Neuronal stem cell (in vitro differentiated cells): ENCODE data around the gene CCDC154.

Experiments used
- DNase-seq: peaks from one replicate; pipeline ENCODE4 v3.0.0-alpha.2; 2013; ENCODE audit warnings: low spot score
- H2AFZ ChIP-seq: one replicate; pipeline ENCODE4 v1.6.1; 2013; ENCODE audit warnings: mild to moderate bottlenecking, low read length, inconsistent platforms
- H2AK5ac ChIP-seq: 2 replicates; pipeline ENCODE4 v1.6.1; 2013; ENCODE audit warnings: low read depth, mild to moderate bottlenecking, inconsistent platforms, low read length, moderate library complexity, mixed read lengths
- H2BK120ac ChIP-seq: 2 replicates; pipeline ENCODE4 v1.6.1; 2013; ENCODE audit warnings: low read depth, mild to moderate bottlenecking, inconsistent platforms, low read length, moderate library complexity, mixed read lengths
- H2BK12ac ChIP-seq: one replicate; pipeline ENCODE4 v1.6.1; 2013; ENCODE audit warnings: low read length, inconsistent platforms
- H2BK15ac ChIP-seq: 2 replicates; pipeline ENCODE4 v1.6.1; 2013; ENCODE audit warnings: mild to moderate bottlenecking, low read length, inconsistent platforms, mixed read lengths
- H2BK5ac ChIP-seq: one replicate; pipeline ENCODE4 v1.6.1; 2013; ENCODE audit warnings: inconsistent platforms, mild to moderate bottlenecking, low read length, moderate library complexity
- H3K14ac ChIP-seq: one replicate; pipeline ENCODE4 v1.6.1; 2013; ENCODE audit warnings: low read length, inconsistent platforms
- H3K18ac ChIP-seq: 2 replicates; pipeline ENCODE4 v1.6.1; 2013; ENCODE audit warnings: low read length, inconsistent platforms
- H3K23ac ChIP-seq: 2 replicates; pipeline ENCODE4 v1.6.1; 2013; ENCODE audit warnings: low read depth, mild to moderate bottlenecking, mixed read lengths, low read length, inconsistent platforms; ENCODE audit not compliant: poor library complexity
- H3K27ac ChIP-seq: replicated peaks from 3 replicates; pipeline ENCODE4 v1.5.1; 2013; ENCODE audit warnings: low read length, inconsistent platforms
- H3K27me3 ChIP-seq, 3 experiments: 2 replicates each; pipeline ENCODE4 v1.6.1; 2013; ENCODE audit warnings: low read length in 3 of 3, mild to moderate bottlenecking in 2 of 3, inconsistent platforms in 1 of 3, low read depth in 1 of 3, mixed read lengths in 1 of 3, moderate library complexity in 1 of 3; ENCODE audit not compliant: control insufficient read depth in 3 of 3, insufficient read depth in 3 of 3
- H3K36me3 ChIP-seq, 2 donors: replicated peaks in 1 of 2; 2 replicates each; pipeline ENCODE4 v1.6.1; 2013; ENCODE audit warnings: low read length in 2 of 2; ENCODE audit not compliant: control insufficient read depth in 2 of 2, insufficient read depth in 2 of 2
- H3K4ac ChIP-seq: 2 replicates; pipeline ENCODE4 v1.6.1; 2013; ENCODE audit warnings: inconsistent platforms, mild to moderate bottlenecking, low read length, moderate library complexity
- H3K4me1 ChIP-seq, 2 donors: 1 replicate in 1 of 2; 2 replicates in 1 of 2; pipeline ENCODE4 v1.6.1; 2013; ENCODE audit warnings: low read length in 2 of 2, low read depth in 1 of 2; ENCODE audit not compliant: control insufficient read depth in 2 of 2, insufficient read depth in 1 of 2
- H3K4me2 ChIP-seq: one replicate; pipeline ENCODE4 v1.6.1; 2013; ENCODE audit warnings: mild to moderate bottlenecking, low read length, inconsistent platforms; ENCODE audit not compliant: insufficient read depth, poor library complexity, severe bottlenecking
- H3K4me3 ChIP-seq, 2 donors: 2 replicates each; pipeline ENCODE4 v1.5.1; 2013; ENCODE audit warnings: low read length in 2 of 2, mild to moderate bottlenecking in 2 of 2, inconsistent platforms in 1 of 2, moderate library complexity in 1 of 2
- H3K79me1 ChIP-seq: one replicate; pipeline ENCODE4 v1.6.1; 2013; ENCODE audit warnings: low read depth, mild to moderate bottlenecking, inconsistent platforms, low read length, moderate library complexity
- H3K9ac ChIP-seq: one replicate; pipeline ENCODE4 v1.6.1; 2013; ENCODE audit warnings: mild to moderate bottlenecking, low read depth, low read length, inconsistent platforms; ENCODE audit not compliant: poor library complexity
- H3K9me3 ChIP-seq, 2 donors: replicated peaks in 1 of 2; 2 replicates each; pipeline versions ENCODE3 to v1.6.1; 2013; ENCODE audit warnings: low read length in 2 of 2, mild to moderate bottlenecking in 2 of 2, inconsistent platforms in 1 of 2, low read depth in 1 of 2, mixed read lengths in 1 of 2, moderate library complexity in 1 of 2; ENCODE audit not compliant: control insufficient read depth in 2 of 2, insufficient read depth in 1 of 2
- H4K8ac ChIP-seq: one replicate; pipeline ENCODE4 v1.6.1; 2013; ENCODE audit warnings: low read depth, mild to moderate bottlenecking, inconsistent platforms, low read length, moderate library complexity
- H4K91ac ChIP-seq: one replicate; pipeline ENCODE4 v1.6.1; 2013; ENCODE audit warnings: low read length, low read depth, mild to moderate bottlenecking, inconsistent platforms; ENCODE audit not compliant: poor library complexity
- WGBS, 2 donors: extraction: QIAGEN DNeasy Blood & Tissue Kit; methylation state at CpG; one replicate each; pipeline ENCODE4 v1.1.7; 2013; ENCODE audit warnings: missing lambda C conversion rate in 2 of 2, mixed read lengths in 1 of 2; ENCODE audit not compliant: insufficient read length in 2 of 2, insufficient replicate concordance in 1 of 2; ENCODE audit errors: extremely low coverage in 2 of 2; 5-methylcytosine and 5-hydroxymethylcytosine counted together

The CCDC154 gene

DNA sequence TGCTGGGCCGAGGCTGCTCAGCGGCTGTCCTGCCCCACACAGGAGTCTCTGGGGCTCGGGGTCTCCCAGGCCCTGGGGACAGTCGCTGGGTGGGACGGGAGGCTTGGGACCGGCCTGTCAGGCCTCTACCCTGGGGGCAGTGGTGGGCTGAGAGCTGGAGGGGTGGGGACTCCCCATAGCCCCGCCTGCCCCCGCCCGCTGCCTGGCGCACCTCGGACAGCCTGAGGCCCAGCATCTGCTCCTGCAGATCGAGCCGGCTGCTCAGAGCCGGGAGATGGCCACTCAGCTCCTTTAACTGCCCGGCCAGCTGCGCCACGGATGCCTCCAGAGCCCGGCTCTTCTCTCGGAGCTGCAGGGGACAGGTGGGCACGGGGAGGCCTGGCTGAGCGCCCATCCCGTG, 6.8 kb downstream of the CCDC154 start:
- H3K9ac ChIP-seq, result no peak overlapping the region
- DNase-seq, result no peak
- no peaks in the 10 kb centered on the region for H3K79me1 ChIP-seq
- H3K27ac ChIP-seq, result no peak overlapping the region
- H2BK5ac ChIP-seq, result peak overlapping the region; percentile 39
- WGBS, 2 donors, result no CpG with 5 or more reads among the region's 22 CpGs
- H4K91ac ChIP-seq, result no peak overlapping the region
- H3K4ac ChIP-seq, result no peak overlapping the region
- H3K27me3 ChIP-seq, result no peaks in the 10 kb centered on the region
- no peak overlapping the region for H3K18ac ChIP-seq
- no peak overlapping the region for H3K23ac ChIP-seq
- no peaks in the 10 kb centered on the region for H3K9me3 ChIP-seq
- no peak overlapping the region for H3K4me2 ChIP-seq
- H4K8ac ChIP-seq, result peak overlapping the region; percentile 65
- H3K14ac ChIP-seq, result peak overlapping the region; percentile 82
- peaks cover 0 to 10% of the 10 kb centered on the region in 2 donors for H3K4me1 ChIP-seq
- peak overlapping the region; percentile 56 for H2AFZ ChIP-seq
- H2BK15ac ChIP-seq, result peak overlapping the region; percentile 43
- peak overlapping the region; percentile 88 for H2AK5ac ChIP-seq
- no peaks in the 10 kb centered on the region for H3K36me3 ChIP-seq
- no peak overlapping the region for H2BK120ac ChIP-seq
- peak overlapping the region; percentile 84 for H2BK12ac ChIP-seq
- no peak overlapping the region for H3K4me3 ChIP-seq

DNA sequence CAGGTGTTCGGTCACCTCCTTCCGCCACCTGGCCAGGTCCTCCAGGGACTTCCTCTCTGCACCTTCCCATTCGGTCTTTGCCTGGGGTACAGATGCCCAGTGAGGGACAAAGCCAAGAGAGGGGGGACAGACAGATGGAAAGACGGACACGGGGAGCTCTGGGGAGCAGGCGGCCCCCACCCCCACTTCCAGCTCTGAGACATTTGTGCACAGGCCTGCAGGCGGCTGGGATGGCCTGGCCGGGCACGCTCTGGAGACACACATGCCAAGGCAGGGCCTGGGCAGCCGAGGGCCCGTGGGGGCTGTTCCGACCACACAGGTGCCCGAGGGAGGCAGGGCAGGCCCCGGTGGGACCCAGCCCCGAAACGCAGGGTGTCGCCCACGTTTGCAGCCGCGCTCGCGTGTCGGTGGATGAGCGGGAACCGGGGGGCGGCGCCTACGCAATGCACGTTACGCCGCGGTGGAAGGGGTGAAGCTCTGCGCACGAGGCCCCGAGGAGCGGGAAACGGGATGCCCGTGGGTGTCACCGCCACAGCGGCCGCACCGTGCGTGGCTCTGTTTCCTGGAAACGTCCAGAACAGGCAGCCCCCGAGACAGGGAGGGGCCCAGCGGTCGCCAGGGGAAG, 7.5 kb downstream of the CCDC154 start:
- H3K36me3 ChIP-seq, result no peaks in the 10 kb centered on the region
- no peak overlapping the region for H3K4ac ChIP-seq
- peak overlapping the region; percentile 56 for H2AFZ ChIP-seq
- no peak for DNase-seq
- no peak overlapping the region for H4K8ac ChIP-seq
- no peaks in the 10 kb centered on the region for H3K9me3 ChIP-seq
- H2BK120ac ChIP-seq, result no peak overlapping the region
- H3K4me3 ChIP-seq, result no peak overlapping the region
- H2BK5ac ChIP-seq, result peak overlapping the region; percentile 66
- no peak overlapping the region for H3K14ac ChIP-seq
- no peak overlapping the region for H3K18ac ChIP-seq
- peak overlapping the region; percentile 88 for H2AK5ac ChIP-seq
- peak overlapping the region; percentile 80 for H3K23ac ChIP-seq
- H3K79me1 ChIP-seq, result no peaks in the 10 kb centered on the region
- no peak overlapping the region for H3K27ac ChIP-seq
- H3K4me2 ChIP-seq, result no peak overlapping the region
- no peak overlapping the region for H3K9ac ChIP-seq
- H3K27me3 ChIP-seq, result no peaks in the 10 kb centered on the region
- peaks cover 0 to 10% of the 10 kb centered on the region in 2 donors for H3K4me1 ChIP-seq
- H2BK15ac ChIP-seq, result peak overlapping the region; percentile 43
- H2BK12ac ChIP-seq, result no peak overlapping the region
- WGBS, 2 donors, result no CpG with 5 or more reads among the region's 47 CpGs
- H4K91ac ChIP-seq, result no peak overlapping the region

DNA sequence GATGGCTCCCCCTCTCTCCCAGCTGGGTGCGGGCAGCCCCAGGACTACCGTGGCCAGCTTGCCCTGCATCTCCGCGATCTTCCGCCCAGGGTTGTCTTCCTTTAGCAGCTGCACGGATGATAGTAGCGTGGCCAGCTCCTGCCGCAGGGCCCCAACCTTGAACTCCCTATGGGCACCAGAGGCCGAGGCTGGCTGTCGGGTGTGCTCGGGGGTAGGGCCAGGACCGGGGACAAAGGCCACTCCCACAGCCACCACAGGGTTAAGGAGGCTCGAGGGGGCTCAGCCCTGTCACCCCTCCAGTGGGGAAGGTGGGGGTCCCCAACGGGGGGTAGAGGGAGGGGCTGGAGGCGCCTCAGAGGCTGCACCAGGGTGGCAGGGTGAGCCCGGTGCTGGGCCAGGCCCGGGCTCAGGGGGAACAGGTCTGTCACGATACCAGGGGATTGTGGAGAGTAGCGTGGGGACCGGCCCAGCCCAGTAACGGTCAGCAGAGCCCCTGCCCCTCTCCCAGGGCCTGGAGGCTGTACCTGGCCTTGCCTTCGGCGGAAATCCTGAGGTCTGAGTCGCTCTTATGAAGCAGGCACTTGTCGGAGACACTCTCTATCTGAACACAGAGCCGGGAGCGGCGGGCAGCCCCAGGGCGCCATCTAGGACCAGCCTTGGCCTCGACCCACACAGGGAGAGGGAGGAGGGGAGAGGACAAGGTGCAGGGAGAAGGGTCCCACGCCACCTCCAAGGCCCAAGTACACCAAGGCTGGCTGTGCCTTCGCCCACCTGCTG, 8.2 kb downstream of the CCDC154 start:
- peak overlapping the region; percentile 65 for H3K23ac ChIP-seq
- H2BK12ac ChIP-seq, result no peak overlapping the region
- peak overlapping the region; percentile 81 for H2BK15ac ChIP-seq
- peak overlapping the region; percentile 66 for H2BK5ac ChIP-seq
- H4K8ac ChIP-seq, result no peak overlapping the region
- H3K4me3 ChIP-seq, result no peak overlapping the region
- peak overlapping the region; percentile 56 for H2AK5ac ChIP-seq
- no peaks in the 10 kb centered on the region for H3K9me3 ChIP-seq
- H3K79me1 ChIP-seq, result no peaks in the 10 kb centered on the region
- no peak overlapping the region for H3K4me2 ChIP-seq
- no peak overlapping the region for H4K91ac ChIP-seq
- H3K9ac ChIP-seq, result peak overlapping the region; percentile 44
- peak overlapping the region; percentile 57 for H3K18ac ChIP-seq
- H2AFZ ChIP-seq, result peak overlapping the region; percentile 61
- H3K4me1 ChIP-seq, result peaks cover 0 to 12% of the 10 kb centered on the region in 2 donors
- H3K27me3 ChIP-seq, result no peaks in the 10 kb centered on the region
- H3K36me3 ChIP-seq, result no peaks in the 10 kb centered on the region
- H3K4ac ChIP-seq, result no peak overlapping the region
- no peak overlapping the region for H3K27ac ChIP-seq
- H2BK120ac ChIP-seq, result no peak overlapping the region
- WGBS, 2 donors, result no CpG with 5 or more reads among the region's 32 CpGs
- H3K14ac ChIP-seq, result no peak overlapping the region
- DNase-seq, result no peak
